HG03175 (cell line): ENCODE measurements around the gene UNC13A.

ENCODE experiments used
- ATAC-seq: cut with Tn5 transposase; IDR thresholded peaks from one replicate; pipeline ENCODE4 v1.9.1; 2021; ENCODE audit warnings: mild to moderate bottlenecking, moderate library complexity; ENCODE audit not compliant: unreplicated experiment

Gene UNC13A

DNA sequence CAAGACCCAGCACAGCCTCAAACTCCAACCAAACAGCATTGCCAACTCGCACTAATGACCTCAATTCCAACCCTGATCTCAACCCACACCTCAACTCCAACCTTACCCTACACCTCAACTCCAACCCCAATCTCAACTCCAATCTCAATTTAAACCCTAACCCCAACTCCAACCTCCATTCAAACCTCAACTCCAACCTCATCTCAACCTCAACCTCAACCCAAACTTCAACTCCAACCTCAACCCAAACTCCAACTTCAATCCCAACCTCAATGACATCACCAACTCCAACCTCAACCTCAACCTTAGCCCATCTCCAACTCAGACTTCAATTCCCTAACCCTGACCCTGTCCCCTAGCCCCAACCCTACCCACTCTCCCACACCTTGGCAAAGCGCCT is 58.4 kb downstream of the UNC13A start:
- no peak for ATAC-seq

DNA sequence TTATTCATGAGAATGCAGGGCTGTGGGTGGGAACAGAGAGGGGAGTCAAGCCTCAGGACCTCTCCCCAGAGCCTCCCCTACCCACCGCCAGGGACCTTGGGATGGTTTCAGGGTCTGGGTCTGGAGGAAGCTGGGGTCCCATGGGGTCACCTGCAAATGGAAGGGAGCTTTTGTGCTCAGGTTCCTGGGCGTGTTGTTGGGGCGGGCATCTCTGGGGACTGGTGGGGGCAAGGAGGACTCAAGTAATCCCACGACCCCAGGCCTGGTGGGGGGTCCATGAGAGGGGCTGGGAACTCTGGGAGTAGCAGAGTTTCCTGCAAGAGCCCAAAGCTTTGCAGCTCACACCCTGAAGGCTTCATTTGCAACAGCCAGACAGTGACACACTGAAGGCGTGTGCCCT is 60.2 kb downstream of the UNC13A start:
- no peak for ATAC-seq

DNA sequence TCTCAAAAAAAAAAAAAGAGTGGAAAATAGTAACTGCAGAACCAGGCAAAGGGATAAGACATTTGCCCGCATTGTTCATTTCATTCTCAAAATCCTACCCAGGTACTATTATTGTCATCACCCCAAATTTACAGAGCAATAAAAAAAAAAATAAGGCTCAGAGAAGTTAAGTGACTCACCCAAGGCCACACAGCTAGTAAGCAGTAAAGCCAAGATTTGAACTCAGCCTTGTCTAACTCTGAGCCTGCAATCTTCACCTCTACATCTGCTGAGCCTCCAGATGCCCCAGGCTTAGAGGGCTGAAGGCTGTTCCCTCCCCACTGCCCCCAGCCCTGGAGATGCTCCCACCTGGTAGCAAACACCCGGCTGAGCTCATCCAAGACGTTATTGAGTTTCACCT is 61.0 kb downstream of the UNC13A start:
- no peak for ATAC-seq

DNA sequence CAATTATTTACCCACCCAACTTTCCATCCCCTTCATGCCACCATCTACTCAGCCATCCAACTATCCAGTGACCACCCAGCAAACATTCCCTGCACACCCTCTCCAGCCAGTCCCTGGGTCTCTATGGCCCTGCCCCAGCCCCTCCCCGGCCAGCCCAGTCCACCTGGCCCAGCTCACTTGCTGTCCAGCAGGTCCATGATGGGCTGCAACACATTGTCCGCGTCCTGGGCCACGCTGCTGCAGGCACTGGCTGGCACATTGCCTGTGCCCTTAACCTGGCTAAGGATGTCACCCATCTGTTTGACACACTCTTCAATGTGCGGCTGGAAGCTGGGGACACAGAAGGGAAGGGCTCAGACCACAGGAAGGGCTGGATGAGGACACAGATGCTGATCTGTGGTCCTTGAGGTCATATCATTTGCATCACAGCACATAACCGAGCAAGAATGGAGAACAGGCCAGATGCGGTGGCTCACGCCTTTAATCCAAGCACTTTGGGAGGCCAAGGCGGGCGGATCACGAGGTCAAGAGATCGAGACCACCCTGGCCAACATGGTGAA is 61.6 kb downstream of the UNC13A start:
- ATAC-seq: no peak

DNA sequence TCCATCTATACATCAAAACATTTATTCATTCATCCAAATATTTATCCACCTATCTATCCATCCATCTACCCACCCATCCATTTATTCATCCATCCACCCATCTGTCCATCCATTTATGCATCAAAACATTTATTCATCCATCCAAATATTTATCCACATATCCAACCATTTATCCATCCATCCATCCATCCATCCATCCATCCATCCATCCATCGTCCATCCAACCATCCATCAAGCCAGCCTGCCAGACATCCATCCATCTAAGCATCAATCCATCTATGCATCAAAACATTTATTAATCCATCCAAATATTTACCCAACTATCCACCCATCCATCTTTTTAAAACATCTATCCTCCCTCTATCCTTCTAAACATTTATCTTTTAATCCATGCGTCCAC is 62.2 kb downstream of the UNC13A start:
- no peak for ATAC-seq

DNA sequence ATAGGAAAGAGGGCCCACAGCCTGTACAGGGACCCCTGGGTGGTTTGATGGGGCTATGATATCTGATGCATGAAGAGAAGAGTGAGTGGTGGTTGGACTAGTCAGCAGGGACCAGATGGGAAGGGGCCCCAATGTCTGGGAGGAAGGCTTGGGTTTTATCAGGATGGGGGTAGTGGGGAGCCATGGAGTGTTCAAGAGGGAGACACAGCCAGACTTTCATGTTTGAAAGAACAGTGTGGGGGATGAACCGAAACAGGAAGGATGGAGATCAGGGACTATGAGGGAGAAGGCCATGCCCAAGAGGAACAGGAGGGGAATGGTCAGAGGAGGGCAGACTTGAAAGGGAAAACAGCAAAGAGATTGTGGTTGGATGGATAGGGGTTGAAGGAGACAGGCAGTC is 63.1 kb downstream of the UNC13A start:
- no peak for ATAC-seq

DNA sequence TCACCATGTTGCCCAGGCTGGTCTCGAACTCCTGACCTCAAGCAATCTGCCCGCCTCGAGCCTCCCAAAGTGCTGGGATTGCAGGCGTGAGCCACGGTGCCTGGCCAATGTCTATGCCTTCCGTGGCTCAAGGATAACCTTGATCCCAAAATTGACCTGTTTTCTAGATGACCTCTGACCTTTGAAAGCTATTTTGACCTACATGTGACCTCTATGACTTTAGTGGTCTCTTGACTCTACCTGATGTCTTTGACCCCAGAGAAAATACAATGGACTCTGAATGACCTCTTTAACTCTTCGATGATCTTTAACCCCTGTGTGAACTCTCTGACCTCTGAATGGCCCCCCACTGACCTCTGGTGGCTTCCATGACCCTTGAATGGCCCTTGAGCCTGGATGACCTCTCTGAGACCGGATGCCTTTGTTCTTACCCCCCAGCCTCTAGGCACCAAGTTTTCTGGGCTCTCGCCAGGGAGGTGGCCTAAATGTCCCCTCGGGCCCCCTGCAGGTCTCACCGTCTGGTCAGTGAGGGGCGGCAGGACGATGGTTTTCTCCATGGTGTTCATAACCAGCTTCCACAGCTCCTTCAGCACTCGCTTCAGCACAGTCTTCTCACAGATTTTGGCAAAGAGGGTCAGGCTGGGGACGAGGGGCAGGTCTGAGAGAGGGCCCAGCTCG is 63.7 kb downstream of the UNC13A start:
- no peak for ATAC-seq

DNA sequence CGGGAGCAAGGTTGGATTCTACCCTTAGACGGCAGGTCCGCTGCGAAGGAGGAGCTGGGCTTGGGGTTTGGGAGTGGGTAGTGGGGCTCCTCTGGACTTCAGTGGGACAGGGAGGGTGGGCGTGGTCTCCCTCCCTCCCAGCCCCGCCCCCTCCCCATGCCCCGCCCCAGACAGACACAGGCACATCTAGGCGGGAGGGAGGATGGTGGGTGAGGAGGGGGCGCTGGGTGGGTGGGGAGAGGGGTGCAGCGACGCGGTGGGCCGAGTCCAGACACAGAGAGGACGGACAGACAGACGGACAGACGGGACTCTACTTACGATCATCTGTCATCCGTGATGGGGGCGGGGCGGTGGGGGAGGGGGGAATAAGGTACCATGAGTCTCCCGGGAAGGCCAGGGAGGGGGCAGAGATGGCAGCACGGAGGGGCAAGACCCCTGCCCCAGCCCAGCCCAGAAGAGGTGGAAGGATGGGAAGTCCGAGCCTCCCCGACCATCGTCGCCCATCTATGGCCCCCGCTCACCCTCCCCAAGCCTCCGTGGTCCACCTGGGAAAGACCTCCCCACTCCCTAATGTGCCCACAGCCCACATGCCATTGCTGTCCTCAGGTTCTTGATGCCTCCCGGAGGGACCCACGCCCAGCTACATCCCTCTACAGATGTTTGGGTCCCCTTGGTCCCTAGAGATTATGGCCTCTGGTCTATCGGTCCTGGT is 64.8 kb downstream of the UNC13A start:
- no peak for ATAC-seq

DNA sequence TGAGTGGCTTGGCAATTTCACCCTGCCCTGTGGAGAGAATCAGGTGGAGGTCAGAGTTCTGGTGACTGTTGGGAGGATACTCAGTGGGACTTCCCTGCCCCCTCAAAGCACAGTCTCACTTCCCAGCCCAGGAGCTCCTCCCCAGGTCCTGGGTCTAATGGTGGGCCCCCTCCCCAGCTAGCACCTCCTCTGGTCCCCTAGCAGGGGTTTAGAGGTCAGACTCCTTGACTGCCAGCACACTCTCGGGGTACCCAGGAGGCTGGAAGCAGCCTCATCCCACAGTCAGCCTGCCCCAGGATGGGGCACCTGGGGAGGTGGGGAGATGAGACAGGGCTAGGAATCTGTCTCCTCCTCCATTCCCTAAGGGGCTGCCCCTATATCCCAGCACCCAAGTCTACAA is 67.5 kb downstream of the UNC13A start:
- ATAC-seq: no peak

DNA sequence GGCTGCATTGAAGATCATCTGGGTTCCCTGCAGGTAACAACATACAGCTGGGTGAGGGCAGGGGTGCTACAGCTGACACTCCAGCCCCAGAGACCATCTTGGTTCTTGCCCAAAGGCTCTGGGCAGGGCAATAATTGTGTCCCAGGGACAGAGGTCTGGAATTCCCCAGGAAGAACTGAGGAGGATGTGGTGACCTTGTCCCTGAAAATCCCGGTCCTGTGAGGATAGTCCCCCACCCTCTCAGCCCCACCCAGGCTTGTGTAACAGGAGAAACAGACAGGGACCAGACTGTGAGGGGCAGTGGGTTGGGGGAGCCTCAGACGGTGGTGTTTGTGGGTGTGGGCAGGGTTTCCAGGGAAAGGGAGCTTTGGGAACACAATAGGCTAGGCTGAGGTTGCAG is 69.2 kb downstream of the UNC13A start:
- ATAC-seq: no peak

DNA sequence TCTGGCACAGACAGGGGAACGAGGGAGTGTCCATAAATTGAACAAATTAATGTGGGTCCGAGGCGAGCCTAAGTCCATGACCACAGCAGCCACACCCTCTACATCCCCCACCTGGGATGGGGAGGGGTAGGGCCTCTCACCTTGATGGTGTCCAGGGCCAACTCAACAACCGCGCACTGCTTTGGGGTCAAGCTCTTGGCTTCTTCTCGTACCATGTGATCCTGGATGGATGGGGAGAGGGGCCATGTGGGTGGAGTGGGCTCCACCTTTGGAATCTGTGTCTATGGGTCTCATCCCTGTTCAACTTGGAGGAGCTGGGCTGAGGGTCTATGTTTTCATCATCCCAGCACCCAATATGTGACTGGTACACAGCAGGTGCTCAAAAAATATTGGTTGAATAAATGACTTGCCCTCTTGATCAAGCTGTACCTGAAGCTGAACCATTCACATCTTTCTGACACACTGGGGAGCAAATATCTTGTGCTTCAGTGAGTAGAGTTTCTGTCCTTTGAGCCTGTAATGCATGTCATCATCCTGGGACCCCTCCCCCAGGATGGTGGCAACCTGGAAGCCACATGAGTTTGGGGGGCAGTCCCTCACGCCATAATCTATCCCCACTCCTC is 69.8 kb downstream of the UNC13A start:
- ATAC-seq: no peak

DNA sequence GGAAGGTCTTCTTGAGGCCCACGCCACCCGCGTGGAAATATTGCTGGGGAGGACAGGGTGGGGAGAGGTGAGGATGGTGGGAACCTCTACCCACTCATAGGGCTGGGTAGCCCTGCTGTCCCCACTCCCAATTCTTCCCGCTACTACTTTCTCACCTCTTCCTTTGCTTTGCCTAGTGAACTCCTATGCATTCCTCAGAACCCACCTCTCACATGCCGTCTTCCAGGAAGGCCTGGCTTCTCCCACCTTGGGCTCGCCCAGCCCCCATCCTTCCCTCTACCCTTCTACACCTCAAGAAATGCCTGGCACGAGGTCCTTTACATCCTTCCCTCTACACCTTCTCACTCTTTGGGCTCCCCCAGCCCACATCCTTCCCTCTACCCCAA is 70.4 kb downstream of the UNC13A start:
- ATAC-seq: no peak

DNA sequence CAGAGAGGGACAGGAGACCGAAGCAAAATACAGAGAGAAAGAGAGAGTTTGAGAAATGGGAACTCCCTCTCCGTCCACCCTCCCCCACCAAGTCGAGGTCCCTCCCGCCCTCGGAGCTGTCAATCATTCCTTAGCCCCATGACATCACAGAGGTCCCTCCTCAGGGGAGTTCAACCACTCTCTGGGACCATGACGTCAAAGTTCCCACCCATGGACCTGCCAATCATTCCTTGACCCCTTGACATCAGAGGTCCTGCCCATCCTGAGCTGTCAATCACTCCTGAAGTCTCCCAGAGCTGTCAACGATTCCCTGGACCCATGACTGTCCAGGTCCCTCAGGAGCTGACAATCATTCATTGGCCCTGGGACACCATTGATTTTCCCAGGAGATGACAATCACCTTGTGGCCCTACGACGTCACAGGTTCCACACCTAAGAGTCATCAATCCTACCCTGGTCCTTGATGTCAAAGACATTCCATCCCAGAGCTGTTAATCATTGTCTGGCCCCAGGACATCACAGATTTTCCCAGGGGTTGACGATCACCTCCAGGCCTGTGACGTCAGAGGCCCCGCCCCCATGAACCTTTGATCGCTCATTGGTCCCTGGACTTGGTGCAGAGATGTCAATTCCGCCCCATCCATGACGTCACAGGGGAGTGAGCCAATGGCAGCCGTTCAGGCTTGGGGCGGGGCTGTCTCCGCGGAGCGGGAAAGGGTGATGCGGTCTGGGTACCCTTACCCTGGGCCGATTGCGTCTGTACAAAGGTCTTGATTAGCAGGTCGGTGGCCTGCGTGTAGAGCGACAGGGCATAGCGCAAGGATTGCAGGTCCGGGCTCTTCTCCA is 71.0 kb downstream of the UNC13A start:
- no peak for ATAC-seq

DNA sequence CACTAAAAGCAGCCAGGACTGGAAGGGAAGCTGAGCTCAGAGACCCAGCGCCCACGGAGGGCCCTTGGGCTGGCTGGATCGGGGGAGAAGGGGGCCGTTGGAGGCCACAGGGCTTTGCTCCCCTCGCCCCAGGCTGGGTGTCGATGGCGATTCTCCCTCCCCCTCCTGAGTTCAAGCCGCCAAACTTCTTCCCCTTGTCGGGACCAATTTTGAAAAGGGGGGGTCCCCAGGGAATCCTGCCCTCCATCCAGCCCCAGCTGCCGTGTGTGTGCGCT is 71.5 kb downstream of the UNC13A start:
- no peak for ATAC-seq

DNA sequence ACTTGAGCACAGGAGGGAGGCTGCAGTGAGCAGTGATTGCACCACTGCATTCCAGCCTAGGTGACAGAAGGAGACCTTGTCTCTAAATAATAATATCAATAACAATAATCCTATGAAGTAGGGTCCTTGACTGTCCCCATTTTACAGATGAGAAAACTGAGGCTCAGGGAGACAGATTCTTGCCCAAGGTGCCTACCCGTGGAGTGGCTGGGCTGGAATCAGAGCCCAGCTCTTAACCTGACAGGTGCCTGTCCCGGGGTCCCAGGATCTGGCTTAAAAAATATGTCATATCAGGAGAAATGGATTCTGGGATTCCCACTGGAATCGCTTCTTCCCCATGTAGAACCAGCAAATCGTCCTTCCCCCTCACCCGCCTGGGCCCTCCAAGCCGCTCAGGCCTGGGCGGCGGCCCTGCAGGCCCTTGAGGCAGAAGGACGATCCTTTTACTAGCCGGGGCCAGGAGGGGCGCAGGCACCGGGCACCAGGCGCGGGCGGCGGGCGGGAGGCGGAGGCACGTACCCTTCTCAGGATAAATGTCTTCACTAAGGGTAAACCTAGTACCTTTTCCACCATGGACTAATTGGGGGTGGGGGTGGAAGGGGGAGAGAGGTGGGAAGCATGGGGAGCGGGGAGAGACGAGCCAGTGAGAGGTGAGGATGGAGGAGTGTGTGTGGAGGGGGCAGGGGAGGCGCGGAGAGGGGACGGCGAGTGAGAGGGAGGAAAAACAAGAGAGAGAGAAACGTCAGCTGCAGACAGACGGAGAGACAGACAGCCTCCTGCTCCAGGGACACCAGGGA is 72.1 kb downstream of the UNC13A start:
- no peak for ATAC-seq

DNA sequence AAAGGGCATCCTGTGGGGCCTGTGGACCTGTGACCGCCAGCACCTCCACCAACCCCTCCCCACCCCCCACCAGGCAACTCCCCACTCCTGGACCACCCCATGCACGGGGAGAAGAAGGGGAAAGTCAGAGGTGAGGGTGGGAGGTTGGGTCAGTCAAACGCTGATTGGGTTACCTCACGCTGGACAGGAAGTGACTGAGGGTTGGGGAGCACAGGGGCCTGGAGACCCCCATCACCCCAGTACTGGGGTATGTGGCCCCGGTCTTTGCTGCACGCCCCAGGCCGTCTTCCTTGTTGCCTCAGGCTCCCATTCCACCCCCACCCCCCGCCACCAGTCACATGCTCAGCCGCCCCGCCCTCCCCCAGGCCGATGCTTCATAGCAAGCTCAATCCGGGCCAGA is 73.7 kb downstream of the UNC13A start:
- no peak for ATAC-seq

DNA sequence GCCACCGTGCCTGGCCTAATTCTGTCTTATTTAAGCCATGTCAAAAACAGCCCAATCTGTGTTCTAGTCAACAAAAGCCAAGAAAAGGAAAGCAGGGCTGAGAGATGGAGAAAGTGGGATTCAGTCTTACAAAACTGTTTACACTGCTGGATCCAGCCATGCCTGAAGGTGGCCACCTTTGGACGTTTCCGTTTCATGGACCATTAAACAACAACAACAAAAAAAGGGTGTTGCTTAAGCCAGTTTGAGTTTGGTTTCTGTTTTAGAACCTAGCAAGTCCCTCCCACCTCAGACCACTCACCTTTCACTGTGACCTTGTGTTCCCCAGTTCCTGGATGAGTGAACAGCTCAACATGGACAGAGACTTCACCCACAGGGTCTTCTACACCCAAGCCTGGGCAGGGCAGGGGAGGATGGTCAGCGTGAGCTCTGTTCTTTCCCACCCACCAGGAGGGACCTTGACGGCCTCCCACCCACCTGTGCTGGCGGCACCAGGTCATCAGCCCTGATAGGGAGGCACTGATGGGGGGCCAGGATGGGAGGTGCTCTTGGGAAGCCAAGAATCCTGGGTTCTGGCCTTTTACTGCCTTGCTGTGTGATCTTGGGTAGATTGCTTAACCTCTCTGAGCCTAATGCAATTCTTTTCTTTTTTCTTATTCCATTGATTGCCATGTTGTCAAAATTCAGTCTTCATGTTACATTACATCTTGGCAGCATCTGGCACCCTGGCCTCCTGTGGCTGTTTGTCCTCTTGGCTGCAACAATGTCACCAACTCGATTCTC is 76.5 kb downstream of the UNC13A start:
- ATAC-seq: no peak

DNA sequence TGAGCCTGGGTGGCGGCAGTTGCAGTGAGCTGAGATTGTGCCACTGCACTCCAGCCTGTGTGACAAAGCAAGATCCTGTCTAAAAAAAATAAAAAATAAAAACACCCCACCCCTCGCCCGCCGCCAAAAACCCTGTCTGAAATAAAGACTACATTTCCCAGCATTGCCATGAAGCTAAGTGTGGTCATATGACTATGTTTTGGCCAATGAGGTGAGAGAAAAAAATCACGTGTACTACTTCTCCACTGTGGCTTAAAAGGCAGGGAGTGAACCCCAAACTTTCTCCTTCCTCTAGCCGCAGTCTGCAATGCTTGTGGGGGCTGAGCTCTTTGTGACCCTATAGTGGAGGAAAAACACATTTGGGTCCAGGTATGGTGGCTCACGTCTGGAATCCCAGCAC is 77.8 kb downstream of the UNC13A start:
- no peak for ATAC-seq

DNA sequence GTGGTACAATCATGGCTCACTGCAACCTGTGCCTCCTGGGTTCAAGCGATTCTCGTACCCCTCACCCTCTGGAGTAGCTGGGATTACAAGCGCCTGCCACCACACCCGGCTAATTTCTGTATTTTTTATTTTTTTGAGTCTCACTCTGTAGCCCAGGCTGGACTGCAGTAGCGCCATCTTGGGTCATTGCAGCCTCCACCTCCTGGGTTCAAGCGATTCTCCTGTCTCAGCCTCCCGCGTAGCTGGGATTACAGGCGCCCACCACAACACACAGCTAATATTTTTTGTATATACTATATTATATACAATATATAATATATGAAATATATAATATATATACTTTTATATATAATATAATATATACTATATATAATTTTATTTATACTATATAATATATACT is 80.2 kb downstream of the UNC13A start:
- no peak for ATAC-seq
